GM10248 (cell line): Measurements from ENCODE around the gene RASGRP2.

Experiments used
- CTCF ChIA-PET: fragments of 300-600 bp; sonication (Branson Sonifier 250); formaldehyde crosslinking; extraction: SDS; loops from one replicate; lab custom pipeline; 2021; ENCODE audit warnings: antibody characterized with exemption; lab: Yijun Ruan, JAX
- POLR2A ChIA-PET: fragments of 350-650 bp; sonication (Branson Sonifier 250); formaldehyde crosslinking; extraction: SDS; loops from one replicate; lab custom pipeline; 2020; ENCODE audit warnings: antibody characterized with exemption; lab: Yijun Ruan, JAX
- DNase-seq: peaks from one replicate; pipeline ENCODE4 v3.0.0; 2012; ENCODE audit errors: extremely low spot score
- TF ChIP-seq, protein P1 (sequence below): IDR thresholded peaks from 2 replicates; pipeline ENCODE4 v1.5.1; 2012; ENCODE audit warnings: mild to moderate bottlenecking, low read depth; ENCODE audit errors: extremely low read depth, missing control alignments, control extremely low read depth

The RASGRP2 gene

DNA sequence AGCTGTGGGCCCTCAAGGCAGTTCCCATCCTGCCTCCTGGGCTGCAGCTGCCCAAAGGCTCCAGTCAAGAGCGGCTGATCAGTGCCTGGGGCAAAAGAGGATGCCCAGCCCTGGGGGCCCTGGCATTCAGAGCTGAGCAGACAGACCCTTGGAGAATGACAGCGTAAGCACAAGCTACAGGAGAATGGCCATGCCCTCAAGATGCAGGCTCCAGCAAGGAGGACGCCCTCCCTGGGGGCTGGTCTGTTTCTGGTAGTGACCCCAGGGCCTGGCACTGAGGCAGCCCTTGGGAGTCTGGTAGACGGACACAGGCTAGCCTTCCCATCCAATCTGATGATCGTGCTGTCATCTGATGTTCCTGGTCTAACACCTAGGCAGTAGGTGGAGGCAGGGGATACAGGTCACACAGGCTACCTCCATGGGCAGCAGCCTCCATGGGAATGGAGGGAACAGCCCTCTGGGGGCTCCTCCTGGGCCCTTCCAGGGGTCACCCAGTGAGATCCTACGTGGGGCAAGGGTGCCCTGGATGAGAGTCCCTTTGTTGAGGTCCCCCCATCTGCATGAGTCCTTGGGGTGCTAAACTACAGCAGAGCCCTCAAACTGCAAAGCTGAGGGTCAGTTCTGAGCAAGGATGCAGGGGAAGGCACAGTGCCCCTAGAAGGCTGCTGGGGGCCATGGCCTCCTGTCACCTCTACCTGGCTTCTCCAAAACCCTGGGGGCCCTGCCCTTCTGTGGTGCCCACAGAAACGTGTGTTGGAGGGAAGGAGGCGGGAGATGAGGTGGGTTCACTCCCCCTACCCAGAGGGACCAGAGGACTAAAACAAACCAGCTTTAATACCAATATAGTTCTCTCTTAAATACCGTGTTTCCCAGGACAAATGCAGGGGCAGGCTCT lies 44.6 kb upstream of the RASGRP2 start:
- TF ChIP-seq, protein P1, sequence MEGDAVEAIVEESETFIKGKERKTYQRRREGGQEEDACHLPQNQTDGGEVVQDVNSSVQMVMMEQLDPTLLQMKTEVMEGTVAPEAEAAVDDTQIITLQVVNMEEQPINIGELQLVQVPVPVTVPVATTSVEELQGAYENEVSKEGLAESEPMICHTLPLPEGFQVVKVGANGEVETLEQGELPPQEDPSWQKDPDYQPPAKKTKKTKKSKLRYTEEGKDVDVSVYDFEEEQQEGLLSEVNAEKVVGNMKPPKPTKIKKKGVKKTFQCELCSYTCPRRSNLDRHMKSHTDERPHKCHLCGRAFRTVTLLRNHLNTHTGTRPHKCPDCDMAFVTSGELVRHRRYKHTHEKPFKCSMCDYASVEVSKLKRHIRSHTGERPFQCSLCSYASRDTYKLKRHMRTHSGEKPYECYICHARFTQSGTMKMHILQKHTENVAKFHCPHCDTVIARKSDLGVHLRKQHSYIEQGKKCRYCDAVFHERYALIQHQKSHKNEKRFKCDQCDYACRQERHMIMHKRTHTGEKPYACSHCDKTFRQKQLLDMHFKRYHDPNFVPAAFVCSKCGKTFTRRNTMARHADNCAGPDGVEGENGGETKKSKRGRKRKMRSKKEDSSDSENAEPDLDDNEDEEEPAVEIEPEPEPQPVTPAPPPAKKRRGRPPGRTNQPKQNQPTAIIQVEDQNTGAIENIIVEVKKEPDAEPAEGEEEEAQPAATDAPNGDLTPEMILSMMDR: no peak
- CTCF ChIA-PET: interaction anchor here (0.6 to 5.5 kb wide), 6 partner anchors 11 to 102 kb away, joined by 3 to 49 read pairs (median 4); partner anchors contain the start of genes MAP4K2 and SF1
- POLR2A ChIA-PET: interaction anchor here (0.5 kb wide), 1 partner anchor 521 kb away, joined by 5 read pairs; no protein-coding TSS in a partner anchor
- no peak for DNase-seq

DNA sequence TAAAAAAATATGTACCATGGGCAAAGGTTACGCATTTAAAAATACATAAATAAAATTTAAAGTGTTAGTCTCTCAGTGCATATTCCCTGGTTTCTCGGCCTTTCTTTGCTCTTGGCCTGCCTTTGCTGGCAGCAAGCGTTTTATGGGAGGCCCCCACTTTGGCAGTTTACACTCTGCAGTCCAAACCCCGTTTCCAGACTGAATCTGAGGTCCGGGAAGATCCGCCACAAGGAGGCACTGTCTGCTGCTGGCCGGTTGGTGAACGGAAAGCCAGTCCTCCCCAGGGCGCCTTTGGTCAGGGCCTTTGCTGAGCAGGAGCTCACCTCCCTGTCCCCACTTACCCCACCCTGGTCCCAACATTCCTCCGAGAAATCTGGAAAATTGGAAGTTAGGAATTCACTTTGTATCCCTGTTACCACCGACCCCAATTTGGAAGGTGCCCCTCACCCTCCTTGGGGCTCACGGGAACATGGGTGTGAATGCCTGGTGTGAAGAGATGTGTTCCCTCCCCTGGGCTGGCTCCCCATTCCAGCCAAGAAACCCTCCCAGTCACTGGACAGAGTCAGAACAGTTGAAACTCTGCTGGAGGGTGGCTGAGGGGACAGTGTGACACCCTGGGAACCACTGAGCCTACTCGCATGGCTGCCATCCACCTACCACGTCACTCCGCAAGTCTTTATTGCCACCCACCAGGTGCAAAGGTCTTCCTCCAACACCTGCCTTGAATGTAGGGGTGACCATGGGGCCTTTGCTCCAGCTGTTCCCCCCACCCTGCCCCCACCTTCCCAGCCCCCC lies 43.8 kb upstream of the RASGRP2 start:
- ChIA-PET CTCF (interaction anchor here (0.6 to 5.5 kb wide), 6 partner anchors 10 to 103 kb away, joined by 3 to 49 read pairs (median 4); partner anchors contain the start of genes MAP4K2 and SF1), POLR2A (interaction anchor here (0.5 kb wide), 1 partner anchor 521 kb away, joined by 5 read pairs; no protein-coding TSS in a partner anchor)
- TF ChIP-seq, protein P1: peak; percentile 74
- peak; percentile 76 for DNase-seq

GRCh38 chr11:64786308-64786707 lies 42.4 kb upstream of the RASGRP2 start:
- CTCF ChIA-PET: interaction anchor here (1.6 to 5.5 kb wide), 4 partner anchors 8 to 325 kb away, joined by 6 to 49 read pairs (median 14); partner anchors contain the start of genes MAP4K2 and TM7SF2
- no peak for DNase-seq
- POLR2A ChIA-PET: interaction anchor here (0.6 kb wide), 1 partner anchor 76 kb away, joined by 3 read pairs; no protein-coding TSS in a partner anchor
- TF ChIP-seq, protein P1: no peak

DNA sequence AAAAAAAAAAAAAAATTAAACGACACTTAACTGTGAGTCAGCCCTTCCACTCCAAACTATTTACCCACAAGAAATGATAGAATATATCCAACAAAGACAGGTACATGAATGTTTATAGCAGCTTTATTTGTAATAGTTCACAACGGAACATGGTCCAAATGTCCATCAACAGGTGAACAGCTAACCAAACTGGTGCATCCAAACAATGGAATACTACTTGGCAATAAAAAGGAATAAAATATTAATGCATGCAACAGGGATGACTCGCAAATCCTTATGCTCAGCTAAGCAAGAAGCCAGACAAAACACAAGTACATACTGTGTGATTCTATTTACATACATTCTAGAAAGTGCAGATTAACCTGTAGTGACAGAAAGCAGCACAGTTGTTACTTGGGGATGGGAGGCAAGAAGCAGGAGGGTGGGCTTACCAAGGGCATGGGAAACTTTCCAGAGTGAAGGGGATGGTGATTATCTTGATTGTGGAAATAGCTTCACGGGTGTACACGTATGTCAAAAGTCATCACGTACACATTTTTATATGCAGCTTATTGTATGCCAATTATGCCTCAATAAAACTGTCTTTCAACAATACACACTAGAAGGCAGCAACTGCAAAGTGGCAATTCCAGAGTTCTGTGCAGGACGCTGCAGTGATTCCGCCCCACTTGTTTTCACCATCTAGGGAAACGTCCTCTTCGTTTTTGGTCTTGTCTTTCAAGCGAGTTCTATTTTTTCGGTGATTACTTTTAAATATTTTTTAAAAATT lies 41.1 kb upstream of the RASGRP2 start:
- TF ChIP-seq, protein P1: no peak
- DNase-seq: no peak
- ChIA-PET CTCF (interaction anchor here (0.7 to 5.5 kb wide), 7 partner anchors 9 to 326 kb away, joined by 3 to 49 read pairs (median 6); partner anchors contain the start of genes MAP4K2 and TM7SF2), POLR2A (interaction anchor here (0.7 kb wide), 1 partner anchor 16 kb away, joined by 6 read pairs; no protein-coding TSS in a partner anchor)

DNA sequence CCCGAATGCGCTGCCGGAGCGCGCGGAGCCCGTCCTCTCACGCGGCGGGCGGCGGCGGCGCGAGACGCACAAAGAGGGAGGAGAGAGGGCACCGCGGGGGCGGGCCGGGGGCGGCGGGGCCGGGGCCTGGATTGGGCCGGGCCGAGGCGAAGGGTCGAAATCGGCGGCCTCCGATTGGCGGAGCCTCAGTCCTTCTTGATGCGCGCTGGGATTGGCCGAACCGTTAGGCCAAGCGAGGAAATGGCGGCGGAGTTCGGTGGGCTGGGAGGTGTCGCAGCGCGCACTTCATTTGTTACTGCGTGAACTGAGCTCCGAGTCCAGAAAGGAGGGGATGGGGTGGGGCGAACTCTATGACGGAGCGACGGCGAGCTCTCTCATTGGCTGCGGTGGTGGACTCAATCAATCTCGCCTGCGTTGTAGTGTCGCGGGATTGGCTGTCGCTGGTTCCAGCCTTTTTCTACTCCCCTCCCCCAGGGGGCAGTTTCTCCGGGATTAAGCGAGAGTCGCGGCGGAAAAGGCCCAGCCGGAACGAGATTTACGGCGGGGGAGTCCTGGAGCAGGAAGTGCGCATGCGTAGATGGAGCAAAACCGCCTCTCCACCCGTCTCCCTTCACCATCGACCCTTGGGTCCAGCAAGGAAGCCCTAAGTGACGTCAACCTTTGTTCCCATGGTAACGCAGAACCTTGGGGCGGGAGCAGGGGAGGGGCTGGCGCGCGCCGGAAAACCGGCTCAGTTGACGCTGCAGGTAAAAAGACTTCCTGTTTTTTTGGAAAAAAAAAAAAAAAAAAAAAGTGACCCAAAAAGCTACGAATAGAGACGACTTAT lies 34.7 kb upstream of the RASGRP2 start, which contains the start of gene SF1:
Gene SF1 (minus strand): TSS at position 70 of the 826 bp plus-strand sequence. CDS start 150 bp downstream, outside the sequence.
- CTCF ChIA-PET: interaction anchor here (0.6 to 3.6 kb wide), 7 partner anchors 10 to 130 kb away, joined by 3 to 13 read pairs (median 3); partner anchors contain the start of gene PYGM
- POLR2A ChIA-PET: interaction anchor here (0.6 to 1.1 kb wide), 10 partner anchors 8 to 722 kb away, joined by 3 to 9 read pairs (median 3); partner anchors contain the start of genes EHD1, MALAT1, PYGM and ZNHIT2
- TF ChIP-seq, protein P1: no peak
- peak; percentile 97 for DNase-seq
